NCI-H748 (cell line): Measurements from ENCODE around the gene CGB1.
"Not testable (repeated sequence)": the region's sequence is repeated elsewhere in the genome, so short reads cannot be mapped to it uniquely, and the experiment has no call there.

Experiments used
- DNase-seq: peaks from one replicate; lab custom pipeline; 2025; ENCODE audit not compliant: unreplicated experiment; lab: John Stamatoyannopoulos, UW

CGB1 gene

DNA sequence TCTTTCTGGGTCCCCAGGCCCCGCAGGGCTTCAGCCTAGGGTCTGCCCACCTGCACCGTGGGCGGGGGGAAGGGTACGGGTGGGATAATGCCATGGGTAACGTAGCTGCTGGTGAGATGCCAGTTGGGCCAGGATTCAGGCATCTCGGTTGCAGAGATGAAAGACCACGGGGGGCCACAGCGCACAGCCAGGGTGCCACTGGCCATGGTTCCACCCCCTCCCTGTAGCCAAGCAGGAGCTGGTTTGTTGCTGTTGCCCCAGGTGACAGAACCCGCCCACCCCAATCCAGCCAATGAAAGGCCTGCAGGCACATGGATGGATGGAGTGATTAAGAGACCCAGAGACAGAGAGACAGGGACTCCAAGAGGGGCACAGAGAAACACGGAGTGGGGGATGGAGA lies 21.9 kb upstream of the CGB1 start:
- peak; percentile 23 for DNase-seq

DNA sequence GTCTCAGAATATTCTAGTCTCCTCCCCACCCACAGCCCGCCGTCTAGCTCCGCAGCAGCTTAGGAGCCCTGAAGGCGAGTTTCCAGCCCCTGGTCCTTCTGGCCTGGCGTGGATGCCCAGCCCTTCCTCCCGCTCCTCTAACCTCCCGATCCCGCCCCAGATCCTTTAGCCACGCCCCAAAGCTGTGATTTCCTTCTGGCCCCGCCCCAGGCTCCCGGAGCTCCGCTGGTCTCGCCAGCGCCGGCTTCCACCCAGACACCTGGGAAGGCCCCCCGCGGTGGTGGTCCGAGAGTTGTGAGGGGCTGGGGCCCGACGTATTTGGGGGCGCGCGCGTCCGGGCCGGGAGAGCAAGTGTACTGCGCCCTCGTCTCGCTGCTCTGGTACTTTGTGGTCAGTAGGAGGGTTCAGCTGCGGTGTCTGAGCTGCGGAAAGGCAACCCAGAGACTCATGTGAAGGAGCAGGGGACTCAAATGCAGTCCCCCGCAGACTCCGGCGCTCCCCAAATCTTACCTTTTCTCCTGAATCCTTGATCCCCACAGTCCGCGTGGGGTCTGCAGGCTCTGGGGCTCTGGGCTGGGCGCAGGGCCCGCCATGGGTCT lies 21.0 kb upstream of the CGB1 start, which contains the start of gene CGB7:
CGB7 (minus strand) TSS at position 114 of the 599 bp plus-strand sequence. CDS start 2,374 bp downstream, outside the sequence.
- DNase-seq: peak; percentile 82

DNA sequence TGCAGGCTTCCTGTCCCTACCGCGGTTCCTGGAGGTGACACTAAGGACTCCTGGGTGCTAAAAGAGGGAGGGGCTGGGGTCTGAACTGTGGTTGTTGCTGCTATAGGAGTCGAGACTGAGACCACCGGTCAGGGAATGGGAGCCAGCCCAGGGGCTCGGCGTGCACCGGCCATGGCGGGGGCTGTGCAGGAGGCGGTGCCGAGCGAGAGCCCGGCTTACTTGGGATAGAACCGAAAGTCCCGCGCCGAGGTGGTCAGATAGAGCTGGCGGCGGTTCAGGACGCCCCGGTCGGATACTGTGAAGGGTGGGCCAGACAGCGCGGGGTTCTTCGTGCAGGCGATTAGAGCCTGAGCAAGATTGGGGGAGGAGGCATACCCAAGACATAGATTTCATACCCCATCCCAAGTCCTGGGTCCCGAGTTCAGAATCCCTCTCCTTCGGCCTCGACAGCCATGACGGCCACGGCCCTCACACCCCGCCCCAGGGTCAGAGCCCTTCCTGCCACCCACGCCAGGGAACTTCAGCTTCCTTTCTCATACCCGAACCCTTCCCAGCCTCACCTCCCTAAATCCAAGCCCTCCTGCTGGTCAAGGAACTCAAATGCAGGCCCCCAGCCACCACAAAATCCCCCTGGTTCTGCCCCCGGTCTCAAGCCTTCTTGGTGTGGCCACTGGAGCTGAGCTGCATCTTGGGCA lies 20.4 kb upstream of the CGB1 start:
- not testable (repeated sequence) for DNase-seq

DNA sequence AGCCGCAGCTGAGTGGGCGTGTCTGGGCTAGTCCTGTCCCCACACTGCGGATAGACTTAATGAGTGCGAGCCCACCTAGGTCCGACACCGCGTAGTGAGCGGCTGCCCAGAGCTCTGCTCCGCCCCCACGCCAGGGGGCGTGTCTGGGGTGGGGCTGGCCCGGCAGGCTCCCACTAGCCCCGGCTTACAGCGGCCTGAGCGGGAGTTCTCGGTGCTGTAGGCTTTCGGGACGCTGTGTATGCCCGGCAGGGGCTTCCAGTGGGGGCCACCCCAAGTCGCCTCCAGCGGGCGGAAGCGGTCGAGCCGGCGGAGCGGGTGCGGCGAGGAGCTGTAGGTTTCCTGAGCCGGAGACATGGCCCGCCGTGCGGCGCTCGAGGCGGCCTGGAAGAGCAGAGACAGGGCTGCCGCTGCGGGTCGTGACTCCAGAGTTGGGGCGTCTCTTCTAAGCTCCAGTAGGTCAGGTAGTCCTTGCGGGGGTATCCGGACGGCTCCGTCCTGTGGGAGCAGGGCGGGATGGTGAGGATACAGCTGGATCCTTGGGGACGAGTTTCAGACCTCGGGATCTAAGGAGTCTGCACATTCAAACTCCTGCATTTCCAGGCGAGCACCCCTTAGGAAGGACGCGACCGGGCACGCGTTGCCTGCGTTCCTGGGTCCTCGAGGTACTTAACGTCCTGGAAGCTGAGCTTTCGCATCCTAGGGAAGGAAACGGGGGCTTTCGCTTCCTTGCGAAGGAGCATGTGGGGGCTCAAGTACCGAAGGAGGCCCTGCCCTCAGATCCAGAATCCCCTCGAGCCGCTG lies 19.6 kb upstream of the CGB1 start:
- DNase-seq: peak; percentile 87

DNA sequence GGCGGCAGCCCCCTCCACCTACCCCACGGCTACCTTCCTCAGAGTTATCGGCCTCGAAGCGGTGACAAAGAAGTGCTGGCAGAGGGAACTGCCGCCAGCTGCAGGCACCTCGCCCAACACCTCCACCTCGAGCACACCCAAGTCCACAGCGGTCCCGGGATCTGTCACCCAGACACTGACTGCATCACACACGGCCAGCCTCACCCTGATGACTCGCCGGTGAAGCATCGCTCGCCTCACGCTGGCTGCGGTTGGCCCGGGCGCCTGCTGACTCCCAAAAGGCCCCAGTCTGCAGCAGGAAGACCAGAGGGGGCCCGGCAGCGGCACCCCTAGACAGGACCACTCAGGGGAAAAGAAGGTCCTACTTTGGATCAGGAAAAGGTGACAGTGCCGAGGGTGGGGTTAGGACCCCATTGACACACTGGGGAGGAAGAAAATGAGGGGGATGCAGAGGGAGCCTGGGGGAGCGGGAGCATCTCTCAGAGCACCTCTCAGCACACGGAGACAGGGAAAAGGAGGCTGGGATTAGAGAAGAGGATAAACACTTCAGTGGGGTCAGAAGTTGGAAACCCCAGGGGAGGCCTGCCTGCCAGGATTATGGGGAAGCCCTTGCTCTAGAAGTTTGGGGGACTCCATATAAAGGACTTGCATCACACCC lies 13.8 kb upstream of the CGB1 start:
- DNase-seq: not testable (repeated sequence)

DNA sequence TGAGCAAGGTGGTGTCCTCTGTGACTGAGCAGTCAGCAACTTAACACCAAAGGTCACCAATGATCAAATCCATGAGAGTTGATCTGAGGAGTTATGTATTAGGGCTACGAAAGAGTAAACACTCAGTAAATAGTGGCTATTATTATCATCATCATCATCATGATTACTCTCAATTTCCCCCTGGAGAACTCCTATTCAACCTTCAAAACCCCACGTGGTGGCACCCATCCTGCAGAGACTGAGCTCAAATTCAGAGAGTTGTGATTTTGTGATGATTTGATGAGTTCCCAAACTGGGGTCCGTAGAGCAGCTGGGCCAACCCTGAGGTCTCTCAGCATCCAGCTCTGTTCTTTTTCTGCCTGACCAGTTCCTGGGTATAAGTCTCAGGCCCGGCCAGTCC lies 13.1 kb upstream of the CGB1 start:
- not testable (repeated sequence) for DNase-seq

DNA sequence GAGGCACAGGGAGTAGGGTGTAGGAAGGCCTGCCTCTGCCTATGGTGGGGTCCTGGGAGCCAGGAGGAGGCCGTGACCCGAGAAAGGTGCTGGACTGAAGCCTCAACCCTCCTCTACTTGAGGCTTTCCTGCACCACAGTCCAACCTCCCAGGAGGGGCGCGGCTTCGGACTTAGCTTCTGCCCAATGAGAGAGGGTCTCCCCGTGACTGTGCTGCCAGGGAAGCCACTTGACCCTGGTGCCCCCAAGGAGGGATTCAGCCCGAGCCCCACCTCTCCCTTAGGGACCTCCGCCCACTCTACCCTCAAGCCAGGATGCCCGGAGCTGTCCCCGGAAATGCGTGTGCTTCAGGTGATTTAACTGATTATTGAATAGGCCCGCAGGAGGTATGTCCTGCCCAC lies 12.3 kb upstream of the CGB1 start, which contains the start of gene CGB8:
CGB8 (minus strand) TSS at position 101 of the 400 bp plus-strand sequence. CDS start 372 bp downstream, outside the sequence.
- peak; percentile 30 for DNase-seq

DNA sequence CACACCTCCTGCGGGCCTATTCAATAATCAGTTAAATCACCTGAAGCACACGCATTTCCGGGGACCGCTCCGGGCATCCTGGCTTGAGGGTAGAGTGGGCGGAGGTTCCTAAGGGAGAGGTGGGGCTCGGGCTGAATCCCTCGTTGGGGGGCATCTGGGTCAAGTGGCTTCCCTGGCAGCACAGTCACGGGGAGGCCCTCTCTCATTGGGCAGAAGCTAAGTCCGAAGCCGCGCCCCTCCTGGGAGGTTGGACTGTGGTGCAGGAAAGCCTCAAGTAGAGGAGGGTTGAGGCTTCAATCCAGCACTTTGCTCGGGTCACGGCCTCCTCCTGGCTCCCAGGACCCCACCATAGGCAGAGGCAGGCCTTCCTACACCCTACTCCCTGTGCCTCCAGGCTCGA lies 6.9 kb upstream of the CGB1 start, which contains the start of gene CGB5:
CGB5 (plus strand) TSS at position 301 of the 400 bp plus-strand sequence. CDS start 362 bp downstream, outside the sequence.
- not testable (repeated sequence) for DNase-seq

DNA sequence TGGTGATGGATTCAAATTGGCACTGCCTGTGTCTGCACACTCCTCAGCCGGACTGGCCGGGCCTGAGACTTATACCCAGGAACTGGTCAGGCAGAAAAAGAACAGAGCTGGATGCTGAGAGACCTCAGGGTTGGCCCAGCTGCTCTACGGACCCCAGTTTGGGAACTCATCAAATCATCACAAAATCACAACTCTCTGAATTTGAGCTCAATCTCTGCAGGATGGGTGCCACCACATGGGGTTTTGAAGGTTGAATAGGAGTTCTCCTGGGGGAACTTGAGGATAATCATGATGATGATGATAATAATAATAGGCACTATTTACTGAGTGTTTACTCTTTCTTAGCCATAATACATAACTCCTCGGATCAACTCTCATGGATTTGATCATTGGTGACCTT lies 6.0 kb upstream of the CGB1 start:
- DNase-seq: not testable (repeated sequence)

DNA sequence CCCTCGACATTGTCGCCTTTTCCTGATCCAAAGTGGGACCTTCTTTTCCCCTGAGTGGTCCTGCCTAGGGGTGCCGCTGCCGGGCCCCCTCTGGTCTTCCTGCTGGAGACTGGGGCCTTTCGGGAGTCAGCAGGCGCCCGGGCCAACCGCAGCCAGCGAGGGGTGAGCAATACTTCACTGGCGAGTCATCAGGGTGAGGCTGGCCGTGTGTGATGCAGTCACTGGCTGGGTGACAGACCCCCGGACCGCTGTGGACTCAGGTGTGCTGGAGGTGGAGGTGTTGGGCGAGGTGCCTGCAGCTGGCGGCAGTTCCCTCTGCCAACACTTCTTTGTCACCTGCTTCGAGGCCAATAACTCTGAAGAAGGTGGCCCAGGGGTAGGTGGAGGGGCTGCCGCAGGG lies 5.5 kb upstream of the CGB1 start:
- DNase-seq: no peak

DNA sequence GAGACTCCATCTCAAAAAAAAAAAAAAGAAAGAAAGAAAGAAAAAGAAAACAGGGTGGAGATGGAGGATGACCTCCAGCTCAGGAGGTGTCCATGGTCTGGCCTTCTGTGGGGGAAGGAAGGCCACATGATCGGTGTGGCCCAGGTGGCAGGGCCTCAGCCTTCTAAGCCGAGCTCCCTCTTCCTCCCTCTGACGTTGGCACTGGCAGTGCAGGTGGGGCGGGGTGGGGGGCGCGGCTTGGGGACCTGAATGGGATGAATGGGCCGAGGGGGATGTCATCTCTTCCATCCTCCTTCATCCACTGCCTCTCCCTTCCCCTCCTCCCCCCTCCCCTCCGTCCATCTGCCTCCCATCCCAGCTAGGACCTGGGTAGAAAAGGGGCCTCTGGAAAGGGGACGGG lies 3.0 kb upstream of the CGB1 start:
- not testable (repeated sequence) for DNase-seq

DNA sequence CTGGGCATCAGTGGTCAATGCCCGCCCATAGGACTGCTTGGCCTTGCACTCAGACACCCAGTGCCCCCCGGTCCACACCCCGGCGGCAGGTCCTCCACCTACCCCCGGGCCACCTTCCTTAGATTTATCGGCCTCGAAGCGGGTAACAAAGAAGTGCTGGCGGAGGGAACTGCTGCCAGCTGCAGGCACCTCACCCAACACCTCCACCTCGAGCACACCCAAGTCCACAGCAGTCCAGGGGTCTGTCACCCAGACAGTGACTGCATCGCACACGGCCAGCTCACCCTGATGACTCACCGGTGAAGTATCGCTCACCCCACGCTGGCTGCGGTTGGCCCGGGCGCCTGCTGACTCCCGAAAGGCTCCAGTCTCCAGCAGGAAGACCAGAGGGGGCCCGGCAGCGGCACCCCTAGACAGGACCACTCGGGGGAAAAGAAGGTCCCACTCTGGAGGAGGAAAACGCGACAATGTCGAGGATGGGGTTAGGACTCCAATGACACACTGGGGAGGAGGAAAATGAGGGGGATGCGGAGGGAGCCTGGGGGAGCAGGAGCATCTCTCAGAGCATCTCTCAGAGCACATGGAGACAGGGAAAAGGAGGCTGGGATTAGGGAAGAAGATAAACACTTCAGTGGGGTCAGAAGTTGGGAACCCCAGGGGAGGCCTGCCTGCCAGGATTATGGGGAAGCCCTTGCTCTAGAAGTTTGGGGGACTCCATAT lies 2.0 kb upstream of the CGB1 start:
- not testable (repeated sequence) for DNase-seq

DNA sequence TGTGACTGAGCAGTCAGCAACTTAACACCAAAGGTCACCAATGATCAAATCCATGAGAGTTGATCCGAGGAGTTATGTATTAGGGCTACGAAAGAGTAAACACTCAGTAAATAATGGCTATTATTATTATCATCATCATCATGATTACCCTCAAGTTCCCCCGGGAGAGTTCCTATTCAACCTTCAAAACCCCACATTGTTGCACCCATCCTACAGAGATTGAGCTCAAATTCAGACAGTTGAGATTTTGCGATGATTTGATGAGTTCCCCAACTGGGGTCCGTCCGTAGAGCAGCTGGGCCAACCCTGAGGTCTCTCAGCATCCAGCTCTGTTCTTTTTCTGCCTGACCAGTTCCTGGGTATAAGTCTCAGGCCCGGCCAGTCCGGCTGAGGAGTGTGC lies 1.4 kb upstream of the CGB1 start:
- not testable (repeated sequence) for DNase-seq

DNA sequence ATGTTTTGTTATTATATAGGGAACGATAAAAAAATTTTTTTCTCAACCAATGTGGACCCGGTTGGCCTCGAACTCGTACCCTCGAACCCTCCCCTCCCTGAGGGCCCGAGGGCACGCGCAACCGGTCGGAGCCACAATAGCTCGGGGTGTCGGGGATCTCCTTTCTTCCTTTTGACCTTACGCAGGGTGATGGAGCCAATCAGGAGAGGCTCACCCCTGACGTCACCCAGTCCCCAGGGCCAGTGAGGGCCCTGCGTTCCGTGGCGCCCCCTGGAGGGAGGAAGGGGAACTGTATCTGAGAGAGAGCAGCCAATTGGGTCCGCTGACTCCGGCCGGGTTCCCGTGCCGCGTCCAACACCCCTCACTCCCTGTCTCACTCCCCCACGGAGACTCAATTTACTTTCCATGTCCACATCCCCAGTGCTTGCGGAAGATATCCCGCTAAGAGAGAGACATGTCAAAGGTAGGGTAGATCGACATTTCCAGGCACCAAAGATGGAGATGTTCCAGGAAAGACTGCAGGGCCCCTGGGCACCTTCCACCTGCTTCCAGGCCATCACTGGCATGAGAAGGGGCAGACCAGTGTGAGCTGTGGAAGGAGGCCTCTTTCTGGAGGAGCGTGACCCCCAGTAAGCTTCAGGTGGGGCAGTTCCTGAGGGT lies 4.9 kb downstream of the CGB1 start, which contains the start of gene CGB2:
CGB2 (plus strand) TSS at position 249 of the 660 bp plus-strand sequence; CDS start at position 455, 206 bp downstream.
- DNase-seq: peak; percentile 75

DNA sequence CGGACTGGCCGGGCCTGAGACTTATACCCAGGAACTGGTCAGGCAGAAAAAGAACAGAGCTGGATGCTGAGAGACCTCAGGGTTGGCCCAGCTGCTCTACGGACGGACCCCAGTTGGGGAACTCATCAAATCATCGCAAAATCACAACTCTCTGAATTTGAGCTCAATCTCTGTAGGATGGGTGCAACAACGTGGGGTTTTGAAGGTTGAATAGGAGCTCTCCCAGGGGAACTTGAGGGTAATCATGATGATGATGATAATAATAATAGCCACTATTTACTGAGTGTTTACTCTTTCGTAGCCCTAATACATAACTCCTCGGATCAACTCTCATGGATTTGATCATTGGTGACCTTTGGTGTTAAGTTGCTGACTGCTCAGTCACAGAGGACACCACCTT lies 6.4 kb downstream of the CGB1 start:
- not testable (repeated sequence) for DNase-seq

DNA sequence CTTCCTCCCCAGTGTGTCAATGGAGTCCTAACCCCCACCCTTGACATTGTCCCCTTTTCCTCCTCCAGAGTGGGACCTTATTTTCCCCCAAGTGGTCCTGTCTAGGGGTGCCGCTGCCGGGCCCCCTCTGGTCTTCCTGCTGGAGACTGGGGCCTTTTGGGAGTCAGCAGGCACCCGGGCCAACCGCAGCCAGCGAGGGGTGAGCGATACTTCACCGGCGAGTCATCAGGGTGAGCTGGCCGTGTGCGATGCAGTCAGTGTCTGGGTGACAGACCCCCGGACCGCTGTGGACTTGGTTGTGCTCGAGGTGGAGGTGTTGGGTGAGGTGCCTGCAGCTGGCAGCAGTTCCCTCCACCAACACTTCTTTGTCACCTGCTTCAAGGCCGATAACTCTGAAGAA lies 6.9 kb downstream of the CGB1 start:
- not testable (repeated sequence) for DNase-seq

DNA sequence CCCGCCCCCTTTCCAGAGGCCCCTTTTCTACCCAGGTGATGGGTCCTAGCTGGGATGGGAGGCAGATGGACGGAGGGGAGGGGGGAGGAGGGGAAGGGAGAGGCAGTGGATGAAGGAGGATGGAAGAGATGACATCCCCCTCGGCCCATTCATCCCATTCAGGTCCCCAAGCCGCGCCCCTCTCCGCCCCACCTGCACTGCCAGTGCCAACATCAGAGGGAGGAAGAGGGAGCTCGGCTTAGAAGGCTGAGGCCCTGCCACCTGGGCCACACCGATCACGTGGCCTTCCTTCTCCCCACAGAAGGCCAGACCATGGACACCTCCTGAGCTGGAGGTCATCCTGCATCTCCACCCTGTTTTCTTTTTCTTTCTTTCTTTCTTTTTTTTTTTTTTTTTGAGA lies 8.0 kb downstream of the CGB1 start:
- not testable (repeated sequence) for DNase-seq

DNA sequence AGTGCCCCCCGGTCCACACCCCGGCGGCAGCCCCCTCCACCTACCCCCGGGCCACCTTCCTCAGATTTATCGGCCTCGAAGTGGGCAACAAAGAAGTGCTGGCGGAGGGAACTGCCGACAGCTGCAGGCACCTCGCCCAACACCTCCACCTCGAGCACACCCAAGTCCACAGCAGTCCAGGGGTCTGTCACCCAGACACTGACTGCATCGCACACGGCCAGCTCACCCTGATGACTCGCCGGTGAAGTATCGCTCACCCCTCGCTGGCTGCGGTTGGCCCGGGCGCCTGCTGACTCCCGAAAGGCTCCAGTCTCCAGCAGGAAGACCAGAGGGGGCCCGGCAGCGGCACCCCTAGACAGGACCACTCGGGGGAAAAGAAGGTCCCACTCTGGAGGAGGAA lies 11.1 kb downstream of the CGB1 start:
- DNase-seq: not testable (repeated sequence)

DNA sequence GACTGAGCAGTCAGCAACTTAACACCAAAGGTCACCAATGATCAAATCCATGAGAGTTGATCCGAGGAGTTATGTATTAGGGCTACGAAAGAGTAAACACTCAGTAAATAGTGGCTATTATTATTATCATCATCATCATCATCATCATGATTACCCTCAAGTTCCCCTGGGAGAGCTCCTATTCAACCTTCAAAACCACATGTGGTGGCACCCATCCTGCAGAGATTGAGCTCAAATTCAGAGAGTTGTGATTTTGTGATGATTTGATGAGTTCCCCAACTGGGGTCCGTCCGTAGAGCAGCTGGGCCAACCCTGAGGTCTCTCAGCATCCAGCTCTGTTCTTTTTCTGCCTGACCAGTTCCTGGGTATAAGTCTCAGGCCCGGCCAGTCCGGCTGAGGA lies 11.6 kb downstream of the CGB1 start:
- DNase-seq: not testable (repeated sequence)

DNA sequence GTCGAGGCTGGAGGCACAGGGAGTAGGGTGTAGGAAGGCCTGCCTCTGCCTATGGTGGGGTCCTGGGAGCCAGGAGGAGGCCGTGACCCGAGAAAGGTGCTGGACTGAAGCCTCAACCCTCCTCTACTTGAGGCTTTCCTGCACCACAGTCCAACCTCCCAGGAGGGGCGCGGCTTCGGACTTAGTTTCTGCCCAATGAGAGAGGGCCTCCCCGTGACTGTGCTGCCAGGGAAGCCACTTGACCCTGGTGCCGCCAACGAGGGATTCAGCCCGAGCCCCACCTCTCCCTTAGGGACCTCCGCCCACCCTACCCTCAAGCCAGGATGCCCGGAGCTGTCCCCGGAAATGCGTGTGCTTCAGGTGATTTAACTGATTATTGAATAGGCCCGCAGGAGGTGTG lies 12.5 kb downstream of the CGB1 start, which contains the start of gene CGB3:
CGB3 (minus strand) TSS at position 101 of the 400 bp plus-strand sequence. CDS start 362 bp downstream, outside the sequence.
- DNase-seq: not testable (repeated sequence)
